ENCODE measurements around the gene RABGAP1.

DNA sequence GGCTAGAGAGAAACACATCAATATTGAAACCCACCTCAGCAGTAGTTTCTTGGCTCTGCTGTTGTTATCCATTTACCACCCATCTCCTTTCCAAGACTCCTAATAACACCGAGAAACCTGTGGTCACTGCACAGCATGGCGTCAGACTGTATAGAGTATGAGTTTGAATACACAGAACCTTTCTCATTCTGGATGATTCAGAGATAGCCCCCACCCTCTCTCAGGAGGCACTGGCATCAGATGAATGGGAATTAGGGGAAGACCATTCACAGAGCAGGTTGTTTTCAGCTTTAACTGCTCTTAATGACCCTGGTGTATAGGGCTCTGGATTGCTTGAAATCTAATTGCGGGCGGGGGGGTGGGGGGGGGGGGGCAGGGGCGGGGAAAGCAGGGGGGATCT, 179.3 kb downstream of the RABGAP1 start:
- TF ChIP-seq CTCF (IDR thresholded peaks at IDR 0.05) (no peak), RXRA (IDR thresholded peaks at IDR 0.05; ENCODE audit: borderline replicate concordance, low read depth) (no peak), GABPA (IDR thresholded peaks at IDR 0.05; ENCODE audit: low read depth) (no peak), USF2 (IDR thresholded peaks at IDR 0.05; ENCODE audit: borderline replicate concordance, low read depth, low read length) (no peak), NRF1 (IDR thresholded peaks at IDR 0.05; ENCODE audit: low read depth, low read length) (no peak), FOSL2 (IDR thresholded peaks at IDR 0.05; ENCODE audit: borderline replicate concordance, low read depth) (no peak), TAF1 (IDR thresholded peaks at IDR 0.05; ENCODE audit: borderline replicate concordance, low read depth, low read length) (no peak), SIN3A (IDR thresholded peaks at IDR 0.05; ENCODE audit: borderline replicate concordance, low read depth, low read length) (no peak), RCOR1 (IDR thresholded peaks at IDR 0.05; ENCODE audit: low read length) (no peak)
- TF ChIP-seq, protein P1, sequence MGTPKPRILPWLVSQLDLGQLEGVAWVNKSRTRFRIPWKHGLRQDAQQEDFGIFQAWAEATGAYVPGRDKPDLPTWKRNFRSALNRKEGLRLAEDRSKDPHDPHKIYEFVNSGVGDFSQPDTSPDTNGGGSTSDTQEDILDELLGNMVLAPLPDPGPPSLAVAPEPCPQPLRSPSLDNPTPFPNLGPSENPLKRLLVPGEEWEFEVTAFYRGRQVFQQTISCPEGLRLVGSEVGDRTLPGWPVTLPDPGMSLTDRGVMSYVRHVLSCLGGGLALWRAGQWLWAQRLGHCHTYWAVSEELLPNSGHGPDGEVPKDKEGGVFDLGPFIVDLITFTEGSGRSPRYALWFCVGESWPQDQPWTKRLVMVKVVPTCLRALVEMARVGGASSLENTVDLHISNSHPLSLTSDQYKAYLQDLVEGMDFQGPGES (IDR thresholded peaks at IDR 0.05; ENCODE audit: low read depth, low read length), result no peak
- TF ChIP-seq, protein P2, sequence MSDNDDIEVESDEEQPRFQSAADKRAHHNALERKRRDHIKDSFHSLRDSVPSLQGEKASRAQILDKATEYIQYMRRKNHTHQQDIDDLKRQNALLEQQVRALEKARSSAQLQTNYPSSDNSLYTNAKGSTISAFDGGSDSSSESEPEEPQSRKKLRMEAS (IDR thresholded peaks at IDR 0.05; ENCODE audit: low read depth), result no peak
